Suppressor macrophage treated with lipopolysaccharide for 1 hour (primary cell): ENCODE results near the gene DCLK1.

Experiments
- DNase-seq, 3 donors: peaks; one replicate each; pipeline ENCODE4 v3.0.0-alpha.2; 2020 to 2022

DCLK1 gene

DNA sequence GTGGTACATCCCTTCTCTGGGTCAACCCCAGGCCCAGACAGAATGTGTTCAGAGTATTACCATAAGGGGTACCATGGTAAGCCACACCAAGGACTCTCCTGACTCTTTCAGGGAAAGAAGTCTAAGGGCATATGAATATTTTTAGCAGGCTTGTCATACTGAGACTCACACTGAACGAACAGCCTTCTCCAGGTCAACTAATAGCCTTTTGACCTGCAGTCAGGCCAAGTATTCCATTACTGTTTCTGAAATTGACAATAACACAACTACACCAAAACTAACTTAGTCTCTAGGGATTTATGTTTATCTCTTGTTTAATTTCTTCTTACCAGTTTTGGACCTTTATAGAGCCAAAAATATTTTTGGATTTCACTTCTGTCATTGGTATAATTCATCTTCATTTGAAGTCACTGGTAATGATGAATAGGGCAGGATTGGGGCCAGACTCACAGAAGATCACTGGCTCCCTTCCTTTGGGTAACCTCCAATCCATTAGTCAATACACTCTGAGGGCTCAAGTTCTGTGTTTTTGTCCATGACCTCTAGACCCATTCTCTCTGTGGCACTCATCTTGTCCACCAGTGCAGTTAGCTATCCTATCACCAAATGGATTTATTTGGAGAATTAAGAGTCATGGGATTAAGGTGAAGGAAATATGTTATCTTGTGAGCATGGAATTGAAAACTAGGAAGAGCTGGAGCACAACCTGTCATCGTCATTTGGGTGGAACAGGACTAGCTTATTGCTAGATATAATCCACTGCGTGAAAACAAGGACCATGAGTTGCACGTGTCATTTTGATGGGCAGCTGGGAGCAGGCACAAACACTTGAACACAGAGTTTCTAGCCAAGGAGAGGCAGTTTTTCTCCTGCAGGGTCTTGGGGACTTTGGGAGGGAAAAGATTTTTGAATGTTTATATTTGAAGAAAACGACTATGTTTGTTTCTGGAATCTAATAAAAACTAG lies 313.3 kb downstream of the DCLK1 start:
- no peak for DNase-seq

DNA sequence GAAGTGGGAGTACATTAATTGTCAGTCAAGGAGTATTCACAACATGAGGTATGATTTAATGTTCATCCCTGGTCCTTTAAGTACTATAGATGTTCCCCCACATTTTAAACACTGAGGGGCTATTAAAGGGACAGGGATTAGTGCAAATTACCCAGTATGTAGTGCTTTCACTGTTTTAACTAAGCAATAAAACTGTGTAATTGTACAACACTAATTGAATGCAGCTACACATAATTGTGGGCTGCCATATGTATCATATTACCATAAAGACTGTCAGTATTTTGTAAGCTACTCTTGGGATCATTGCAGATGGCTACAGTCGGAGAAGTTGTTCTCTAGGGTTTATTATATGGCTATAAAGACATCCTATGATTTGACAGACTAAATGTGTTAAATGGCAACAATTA lies 316.6 kb downstream of the DCLK1 start:
- DNase-seq = no peak

DNA sequence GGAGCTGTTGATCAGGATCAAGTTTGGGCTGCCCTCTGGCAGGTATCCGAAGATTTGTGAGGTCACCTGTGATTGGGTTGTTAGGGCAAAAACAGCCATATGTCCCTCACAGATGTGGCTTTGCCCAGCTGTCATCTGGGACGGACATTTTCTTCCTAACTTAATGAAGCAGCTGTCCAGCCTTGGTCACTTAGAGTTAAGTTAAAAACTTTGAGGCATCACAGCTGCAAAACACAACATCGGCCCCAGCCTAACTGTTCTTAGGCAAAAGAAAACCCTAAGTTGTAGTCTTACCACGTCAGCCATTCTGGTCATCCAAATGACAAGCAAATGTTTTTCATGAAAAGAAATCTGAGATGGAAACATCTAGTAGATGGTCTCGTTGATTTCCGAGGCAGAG lies 318.4 kb downstream of the DCLK1 start:
- no peak for DNase-seq

GRCh38 chr13:35810321-35810720 lies 320.9 kb downstream of the DCLK1 start:
- DNase-seq = no peak

- no peak for DNase-seq
Observed at GRCh38 chr13:35808846-35809245, 322.3 kb downstream of the DCLK1 start.

- no peak for DNase-seq
Observed at GRCh38 chr13:35804901-35805300, 326.3 kb downstream of the DCLK1 start.

- no peak for DNase-seq
Observed at GRCh38 chr13:35797991-35798390, 333.2 kb downstream of the DCLK1 start.

DNA sequence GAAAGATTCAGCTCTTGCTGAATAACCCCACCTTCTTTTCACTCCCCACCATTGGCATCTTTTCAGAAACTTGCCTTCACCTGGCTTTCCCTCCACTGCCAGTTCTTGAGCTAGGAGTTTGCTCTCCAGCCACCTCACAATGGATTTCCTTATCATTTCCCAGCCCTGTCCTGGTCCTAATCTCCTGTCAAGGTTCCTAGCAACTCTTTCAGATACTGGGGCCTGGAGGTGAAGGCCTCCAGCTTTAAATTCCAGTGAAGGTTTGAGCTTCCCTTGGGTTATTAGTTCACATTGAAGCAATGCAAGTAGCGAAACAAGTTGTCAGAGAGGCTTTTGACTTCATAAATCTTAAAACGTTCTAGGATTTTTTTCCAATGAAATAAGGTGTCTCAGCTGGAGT lies 333.9 kb downstream of the DCLK1 start:
- no peak for DNase-seq

- DNase-seq = no peak
Observed at GRCh38 chr13:35796623-35797022, 334.6 kb downstream of the DCLK1 start.

GRCh38 chr13:35794734-35795389 lies 336.3 kb downstream of the DCLK1 start:
- no peak for DNase-seq

GRCh38 chr13:35793823-35794222 lies 337.4 kb downstream of the DCLK1 start:
- no peak for DNase-seq

- no peak for DNase-seq
Observed at GRCh38 chr13:35792911-35793310, 338.3 kb downstream of the DCLK1 start.

- DNase-seq = no peak
Observed at GRCh38 chr13:35792021-35792420, 339.2 kb downstream of the DCLK1 start.

GRCh38 chr13:35791184-35791851 lies 339.9 kb downstream of the DCLK1 start:
- DNase-seq = no peak

DNA sequence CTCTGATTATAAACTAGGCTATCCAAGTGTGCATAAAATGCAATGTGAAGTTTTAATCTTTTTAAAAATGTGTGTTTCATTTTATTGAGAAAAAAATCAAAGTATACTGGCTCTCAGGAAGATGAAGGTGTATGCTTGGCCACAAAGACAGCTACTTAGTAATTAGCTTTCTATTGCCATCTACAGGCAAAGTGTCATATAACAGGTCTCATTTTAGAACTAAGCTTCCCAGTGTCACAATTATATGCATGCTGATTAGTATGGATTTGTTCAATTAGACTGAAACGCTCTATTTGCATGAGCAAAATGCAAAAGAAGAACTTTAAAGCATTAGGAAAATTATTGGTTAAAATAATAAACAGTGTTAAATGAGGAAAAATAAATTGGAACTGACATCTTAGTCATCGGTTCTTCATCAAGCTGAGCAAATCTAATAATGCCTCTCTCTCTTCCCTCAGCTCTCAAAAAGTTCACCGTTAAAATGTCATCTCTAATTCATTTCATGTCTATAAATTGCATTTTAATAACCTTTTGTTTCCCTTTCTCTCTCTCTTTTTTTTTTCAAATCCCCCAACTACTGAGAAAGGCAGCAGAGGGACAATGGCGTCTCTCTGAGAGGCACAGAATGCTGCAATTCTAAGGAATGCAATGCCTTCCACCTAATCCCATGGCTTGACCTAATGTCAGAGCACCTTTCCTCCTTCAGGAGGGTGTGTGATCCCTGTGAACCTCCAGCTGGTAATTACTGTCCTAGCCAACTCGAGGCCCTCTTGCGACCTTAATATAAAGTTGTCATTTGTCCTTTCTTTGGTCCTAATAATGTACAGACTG lies 341.6 kb downstream of the DCLK1 start:
- DNase-seq = peak in 1 of 3 donors; percentile 24

GRCh38 chr13:35787937-35788336 lies 343.2 kb downstream of the DCLK1 start:
- DNase-seq = no peak

GRCh38 chr13:35785576-35786303 lies 345.4 kb downstream of the DCLK1 start:
- no peak for DNase-seq

- no peak for DNase-seq
Observed at GRCh38 chr13:35784286-35784951, 346.8 kb downstream of the DCLK1 start.

- DNase-seq = no peak
Observed at GRCh38 chr13:35782793-35783192, 348.4 kb downstream of the DCLK1 start.

- no peak for DNase-seq
Observed at GRCh38 chr13:35781036-35782000, 349.9 kb downstream of the DCLK1 start.
